H1 (cell line): ENCODE data around the gene PDGFA. TPM values are rescaled to one million over a fixed set of nuclear protein-coding genes. Genes with fewer than 3 reads are reported as not detected.

Experiments
- CTCF ChIA-PET: fragments of 300-600 bp; sonication (Branson Sonifier 250); formaldehyde crosslinking; loops from one replicate; lab custom pipeline; 2021; ENCODE audit not compliant: partially characterized antibody; lab: Charles Lee
- POLR2A ChIA-PET: fragments of 300-600 bp; sonication (Branson Sonifier 250); formaldehyde crosslinking; loops from one replicate; lab custom pipeline; 2021; ENCODE audit warnings: inconsistent platforms; ENCODE audit not compliant: partially characterized antibody; lab: Charles Lee
- DNase-seq, 2 experiments: peaks; one replicate each; pipeline versions ENCODE4 v3.0.0 to v3.0.0-alpha.2; 2010 to 2022; ENCODE audit warnings: low spot score in 2 of 2, low read depth in 1 of 2, mixed read lengths in 1 of 2
- FAIRE-seq: peaks from 2 replicates; lab custom pipeline; 2011; peaks lifted over from hg19 to GRCh38; lab: Jason Lieb, UNC
- H2AFZ ChIP-seq: 2 replicates; pipeline ENCODE4 v1.8.1; 2012; ENCODE audit warnings: low read length, inconsistent platforms
- H2AK5ac ChIP-seq: 2 replicates; pipeline ENCODE4 v1.6.1; 2013; ENCODE audit warnings: low read depth, low read length
- H2BK120ac ChIP-seq: replicated peaks from 2 replicates; pipeline ENCODE3; 2013; ENCODE audit warnings: low read depth, low read length, inconsistent platforms
- H2BK12ac ChIP-seq: 2 replicates; pipeline ENCODE4 v1.6.1; 2013; ENCODE audit warnings: low read depth, low read length
- H2BK15ac ChIP-seq: 2 replicates; pipeline ENCODE4 v1.6.1; 2013; ENCODE audit warnings: low read length
- H2BK20ac ChIP-seq: 2 replicates; pipeline ENCODE4 v1.6.1; 2013; ENCODE audit warnings: low read length
- H2BK5ac ChIP-seq: 2 replicates; pipeline ENCODE4 v1.6.1; 2013; ENCODE audit warnings: low read depth, low read length
- H3K14ac ChIP-seq: 2 replicates; pipeline ENCODE4 v1.6.1; 2013; ENCODE audit warnings: inconsistent platforms; ENCODE audit not compliant: insufficient read length
- H3K18ac ChIP-seq: 2 replicates; pipeline ENCODE4 v1.6.1; 2013; ENCODE audit warnings: low read length; ENCODE audit errors: extremely low read depth
- H3K23ac ChIP-seq: 2 replicates; pipeline ENCODE4 v1.6.1; 2013; ENCODE audit warnings: inconsistent platforms; ENCODE audit not compliant: insufficient read length
- H3K23me2 ChIP-seq: 2 replicates; pipeline ENCODE4 v1.6.1; 2013; ENCODE audit warnings: low read depth, low read length
- H3K27ac ChIP-seq: 2 replicates; pipeline ENCODE4 v1.6.1; 2011; ENCODE audit warnings: low read depth, low read length, inconsistent platforms
- H3K27me3 ChIP-seq, 4 experiments: replicated peaks in 1 of 4; 1 replicate in 1 of 4; 2 replicates in 3 of 4; pipeline versions ENCODE4 v1.6.1 to v1.8.1; 2011 to 2013; ENCODE audit warnings: low read length in 3 of 4, mild to moderate bottlenecking in 3 of 4, inconsistent platforms in 2 of 4, mixed read lengths in 2 of 4, moderate library complexity in 1 of 4; ENCODE audit not compliant: control insufficient read depth in 3 of 4, insufficient read depth in 3 of 4; ENCODE audit errors: extremely low read depth in 1 of 4
- H3K36me3 ChIP-seq, 4 experiments: 2 replicates each; pipeline versions ENCODE4 v1.6.1 to v1.8.1; 2011 to 2013; ENCODE audit warnings: mild to moderate bottlenecking in 4 of 4, low read length in 3 of 4, moderate library complexity in 2 of 4, control low read depth in 1 of 4, inconsistent platforms in 1 of 4; ENCODE audit not compliant: insufficient read depth in 4 of 4, control insufficient read depth in 2 of 4
- H3K4ac ChIP-seq: replicated peaks from 2 replicates; pipeline ENCODE3; 2013; ENCODE audit warnings: low read length, low read depth, mixed read lengths, inconsistent platforms; ENCODE audit not compliant: insufficient read length
- H3K4me1 ChIP-seq, 4 experiments: replicated peaks in 1 of 4; 1 replicate in 1 of 4; 2 replicates in 3 of 4; pipeline versions ENCODE4 v1.6.1 to v1.8.1; 2011 to 2013; ENCODE audit warnings: low read length in 3 of 4, inconsistent platforms in 2 of 4, mixed read lengths in 1 of 4; ENCODE audit not compliant: insufficient read depth in 4 of 4, control insufficient read depth in 3 of 4
- H3K4me2 ChIP-seq, 2 experiments: 2 replicates each; pipeline versions ENCODE4 v1.6.1 to v1.8.1; 2011 to 2013; ENCODE audit warnings: low read depth in 2 of 2, low read length in 2 of 2, control low read depth in 1 of 2, inconsistent platforms in 1 of 2, mild to moderate bottlenecking in 1 of 2; ENCODE audit not compliant: insufficient read depth in 1 of 2
- H3K4me3 ChIP-seq, 4 experiments: fragments of 200-600, 300-600 bp in 1 of 4; sonication (generic), shearing (Covaris generic), sonication (Bioruptor Twin) in 1 of 4; 2 replicates each; pipeline versions ENCODE4 v1.5.1 to v1.8.1; 2011 to 2016; ENCODE audit warnings: low read length in 4 of 4, low read depth in 3 of 4, control low read depth in 2 of 4, inconsistent platforms in 2 of 4, mild to moderate bottlenecking in 2 of 4, mixed read lengths in 1 of 4, moderate library complexity in 1 of 4; ENCODE audit not compliant: insufficient read depth in 2 of 4; ENCODE audit errors: extremely low read depth in 1 of 4
- H3K56ac ChIP-seq: replicated peaks from 2 replicates; pipeline ENCODE3; 2013; ENCODE audit warnings: low read depth, mild to moderate bottlenecking, mixed read lengths, low read length, inconsistent platforms; ENCODE audit not compliant: insufficient read length
- H3K79me1 ChIP-seq: 2 replicates; pipeline ENCODE4 v1.6.1; 2013; ENCODE audit warnings: low read depth, low read length, control low read depth
- H3K79me2 ChIP-seq, 2 experiments: 2 replicates each; pipeline versions ENCODE4 v1.6.1 to v1.8.1; 2012 to 2013; ENCODE audit warnings: low read length in 2 of 2, mild to moderate bottlenecking in 2 of 2, inconsistent platforms in 1 of 2; ENCODE audit not compliant: insufficient read depth in 2 of 2, control insufficient read depth in 1 of 2
- H3K9ac ChIP-seq, 4 experiments: replicated peaks in 1 of 4; 1 replicate in 1 of 4; 2 replicates in 3 of 4; pipeline versions ENCODE4 v1.6.1 to v1.8.1; 2011 to 2013; ENCODE audit warnings: low read depth in 3 of 4, low read length in 3 of 4, control low read depth in 2 of 4, mild to moderate bottlenecking in 2 of 4, moderate library complexity in 2 of 4, inconsistent platforms in 1 of 4; ENCODE audit errors: extremely low read depth in 1 of 4
- H3K9me3 ChIP-seq, 2 experiments: 2 replicates each; pipeline versions ENCODE4 v1.6.1 to v1.8.1; 2012 to 2013; ENCODE audit warnings: mild to moderate bottlenecking in 2 of 2, moderate library complexity in 2 of 2, control low read depth in 1 of 2, inconsistent platforms in 1 of 2, low read depth in 1 of 2, low read length in 1 of 2, mixed read lengths in 1 of 2; ENCODE audit not compliant: insufficient read depth in 2 of 2
- H4K20me1 ChIP-seq, 2 experiments: replicated peaks in 1 of 2; 2 replicates each; pipeline versions ENCODE3 to v1.8.1; 2011 to 2013; ENCODE audit warnings: inconsistent platforms in 2 of 2, low read length in 2 of 2, mild to moderate bottlenecking in 1 of 2; ENCODE audit not compliant: insufficient read depth in 2 of 2, control insufficient read depth in 1 of 2
- H4K5ac ChIP-seq: 2 replicates; pipeline ENCODE4 v1.6.1; 2013; ENCODE audit warnings: low read length, low read depth, mixed read lengths, inconsistent platforms; ENCODE audit not compliant: insufficient read length
- H4K8ac ChIP-seq: 2 replicates; pipeline ENCODE4 v1.8.0; 2013; ENCODE audit warnings: mild to moderate bottlenecking, moderate library complexity, low read length, inconsistent platforms; ENCODE audit not compliant: insufficient read depth; ENCODE audit errors: extremely low read depth
- H4K91ac ChIP-seq: replicated peaks from 2 replicates; pipeline ENCODE3; 2013; ENCODE audit warnings: low read length, mixed read lengths, inconsistent platforms; ENCODE audit not compliant: insufficient read length
- NRF1 ChIP-seq: IDR thresholded peaks from 2 replicates; pipeline ENCODE4 v1.6.1; 2011; ENCODE audit warnings: mild to moderate bottlenecking, low read depth, low read length, improper control_type of control experiment
- WGBS, 2 experiments: shearing (Covaris generic) in 1 of 2; methylation state at CpG; one replicate each; pipeline versions ENCODE4 v1.1.6 to v1.1.7; 2013 to 2015; ENCODE audit warnings: low lambda C conversion rate in 2 of 2, mixed read lengths in 2 of 2, inconsistent platforms in 1 of 2, low coverage in 1 of 2, missing lambda C conversion rate in 1 of 2; ENCODE audit not compliant: insufficient replicate concordance in 2 of 2, insufficient coverage in 1 of 2, insufficient read length in 1 of 2; ENCODE audit errors: extremely low coverage in 1 of 2, missing lambda C conversion rate in 1 of 2; 5-methylcytosine and 5-hydroxymethylcytosine counted together
- polyA plus RNA-seq, 7 experiments: library from polyadenylated mRNA; depleted of rRNA in 3 of 7; stranded (reverse) in 5 of 7; unstranded in 2 of 7; fragments of >200 nt in 5 of 7; fragments of 200-250 nt in 2 of 7; gene quantifications; 1 replicate in 5 of 7; 2 replicates in 1 of 7; 4 replicates in 1 of 7; pipeline versions ENCODE4 v1.2.1 to v1.2.3, GENCODE V29; 2011 to 2013; ENCODE audit warnings: missing spikeins in 2 of 7, mixed read lengths in 2 of 7
- total RNA-seq: library from RNA; stranded (reverse); fragmentation: NEBNext Ultra II Directional; extraction: Animal tissue kit (Norgen Biotek cat#: 25700); gene quantifications from 2 replicates; pipeline ENCODE4 v1.2.1, GENCODE V29; 2021

Gene PDGFA
- total and polyA plus RNA-seq, 2 of the 8 experiments (the other 6 are each of a cell fraction or from before 2014, with no cell fraction given), result 21.1 to 43.0 TPM

- H3K23me2 ChIP-seq, result peaks cover 3% of the 10 kb centered on the region; the same call in 1 of the 2 replicates
- no peak for TF ChIP-seq NRF1
Measured at GRCh38 chr7:560966-561630, 41.5 kb upstream of the PDGFA start.

More at GRCh38 chr7:560966-561630, 41.5 kb upstream of the PDGFA start:
- Histone ChIP-seq H3K4ac (no peak overlapping the region), H3K79me2 (no peaks in the 10 kb centered on the region; a peak in 1 of 4 replicates), H3K23ac (no peak overlapping the region), H3K9me3 (peaks cover 0 to 5% of the 10 kb centered on the region in 2 experiments; a peak in 1 of 4 replicates), H3K4me1 (peaks cover 0 to 4% (median under 1%) of the 10 kb centered on the region in 4 experiments; a peak in 1 of 7 replicates), H3K27me3 (no peaks in the 10 kb centered on the region), H2AFZ (no peak overlapping the region), H2BK120ac (no peak overlapping the region), H2AK5ac (peak overlapping the region; percentile 84), H4K20me1 (peaks cover 3 to 8% of the 10 kb centered on the region in 2 experiments), H2BK20ac (no peak overlapping the region), H3K4me2 (no peak overlapping the region), H4K91ac (peak overlapping the region; percentile 53), H3K36me3 (no peaks in the 10 kb centered on the region), H3K9ac (no peak overlapping the region), H3K27ac (no peak overlapping the region), H3K56ac (no peak overlapping the region), H3K14ac (no peak overlapping the region), H4K5ac (no peak overlapping the region), H3K4me3 (no peak overlapping the region), H3K18ac (peak overlapping the region; percentile 3; the same call in 1 of the 2 replicates), H3K79me1 (0 out of 2 replicates have a peak, but pooled peaks cover 4% of the 10 kb centered on the region), H2BK12ac (no peak overlapping the region), H2BK15ac (no peak overlapping the region), H4K8ac (0 out of 2 replicates have a peak overlapping the region, but pooled peaks have one; percentile 8), H2BK5ac (peak overlapping the region; percentile 69)
- WGBS, 2 experiments, result 93% methylated on average over 19 of the region's 21 CpGs; no CpG with 5 or more reads in 1 of the 2 experiments
- ChIA-PET CTCF (interaction anchor here (0.6 kb wide), 1 partner anchor 262 kb away, joined by 3 read pairs; no protein-coding TSS in a partner anchor), POLR2A (no interaction called here)
- FAIRE-seq, result no peak
- no peak for DNase-seq
